GM13976 (cell line): ENCODE results near the gene PHACTR1.

Experiments
- DNase-seq: peaks from one replicate; pipeline ENCODE4 v3.0.0; 2012; ENCODE audit warnings: low spot score
- in situ Hi-C: fragments of 300-500 bp; cut with MboI; formaldehyde crosslinking; loops from one replicate; pipeline ENCODE4 v1.12.0; 2022; ENCODE audit warnings: low sequenced_read_pairs, mixed read lengths, inconsistent platforms; ENCODE audit not compliant: unreplicated experiment
- TF ChIP-seq, protein P1 (sequence below): IDR thresholded peaks from 2 replicates; pipeline ENCODE4 v1.5.1; 2012; ENCODE audit warnings: borderline replicate concordance, mild to moderate bottlenecking; ENCODE audit not compliant: insufficient read depth; ENCODE audit errors: extremely low read depth, missing control alignments, control extremely low read depth

PHACTR1 gene

DNA sequence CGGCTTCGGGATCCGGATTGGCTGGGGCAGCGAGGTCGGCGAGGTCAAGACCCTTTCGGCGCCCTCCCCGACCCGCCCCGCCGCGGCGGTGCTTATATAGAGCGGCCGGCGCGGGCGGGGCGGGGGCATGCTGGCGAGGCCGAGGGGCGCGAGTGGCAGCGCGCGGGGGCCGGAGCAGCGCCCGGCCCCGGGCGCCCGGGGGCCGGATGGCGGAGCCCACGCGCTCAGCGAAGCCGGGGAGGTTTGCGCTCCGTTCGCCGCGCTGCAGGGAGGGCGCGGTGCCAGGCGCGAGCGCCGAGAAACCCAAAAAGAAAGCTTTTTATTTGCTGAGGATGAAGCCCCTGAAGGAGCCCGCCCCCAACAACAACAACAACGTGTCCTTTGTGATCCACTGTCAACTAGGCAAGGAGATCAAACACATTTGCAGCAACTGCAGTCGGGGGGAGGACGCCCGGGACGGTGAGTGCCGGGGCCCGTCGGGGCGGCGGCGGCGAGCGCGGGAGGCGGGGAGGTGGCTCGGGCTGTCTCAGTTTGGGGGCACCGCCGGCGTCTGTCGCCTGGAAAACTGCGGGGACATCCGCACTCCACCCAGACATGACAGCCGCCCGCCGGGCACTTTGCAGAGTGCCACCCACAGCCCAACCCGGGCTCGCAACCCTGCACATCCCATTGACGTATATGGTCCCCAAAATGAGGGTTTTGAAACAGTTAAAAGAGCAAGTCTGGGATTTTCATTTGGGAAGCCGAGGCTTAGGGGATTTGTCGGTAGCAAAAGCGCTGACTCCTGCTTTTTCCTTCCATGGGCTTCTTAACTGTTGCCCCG is 297.3 kb downstream of the PHACTR1 start:
- in situ Hi-C loops: no loop called here
- peak; percentile 36 for DNase-seq
- TF ChIP-seq, protein P1, sequence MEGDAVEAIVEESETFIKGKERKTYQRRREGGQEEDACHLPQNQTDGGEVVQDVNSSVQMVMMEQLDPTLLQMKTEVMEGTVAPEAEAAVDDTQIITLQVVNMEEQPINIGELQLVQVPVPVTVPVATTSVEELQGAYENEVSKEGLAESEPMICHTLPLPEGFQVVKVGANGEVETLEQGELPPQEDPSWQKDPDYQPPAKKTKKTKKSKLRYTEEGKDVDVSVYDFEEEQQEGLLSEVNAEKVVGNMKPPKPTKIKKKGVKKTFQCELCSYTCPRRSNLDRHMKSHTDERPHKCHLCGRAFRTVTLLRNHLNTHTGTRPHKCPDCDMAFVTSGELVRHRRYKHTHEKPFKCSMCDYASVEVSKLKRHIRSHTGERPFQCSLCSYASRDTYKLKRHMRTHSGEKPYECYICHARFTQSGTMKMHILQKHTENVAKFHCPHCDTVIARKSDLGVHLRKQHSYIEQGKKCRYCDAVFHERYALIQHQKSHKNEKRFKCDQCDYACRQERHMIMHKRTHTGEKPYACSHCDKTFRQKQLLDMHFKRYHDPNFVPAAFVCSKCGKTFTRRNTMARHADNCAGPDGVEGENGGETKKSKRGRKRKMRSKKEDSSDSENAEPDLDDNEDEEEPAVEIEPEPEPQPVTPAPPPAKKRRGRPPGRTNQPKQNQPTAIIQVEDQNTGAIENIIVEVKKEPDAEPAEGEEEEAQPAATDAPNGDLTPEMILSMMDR: no peak

DNA sequence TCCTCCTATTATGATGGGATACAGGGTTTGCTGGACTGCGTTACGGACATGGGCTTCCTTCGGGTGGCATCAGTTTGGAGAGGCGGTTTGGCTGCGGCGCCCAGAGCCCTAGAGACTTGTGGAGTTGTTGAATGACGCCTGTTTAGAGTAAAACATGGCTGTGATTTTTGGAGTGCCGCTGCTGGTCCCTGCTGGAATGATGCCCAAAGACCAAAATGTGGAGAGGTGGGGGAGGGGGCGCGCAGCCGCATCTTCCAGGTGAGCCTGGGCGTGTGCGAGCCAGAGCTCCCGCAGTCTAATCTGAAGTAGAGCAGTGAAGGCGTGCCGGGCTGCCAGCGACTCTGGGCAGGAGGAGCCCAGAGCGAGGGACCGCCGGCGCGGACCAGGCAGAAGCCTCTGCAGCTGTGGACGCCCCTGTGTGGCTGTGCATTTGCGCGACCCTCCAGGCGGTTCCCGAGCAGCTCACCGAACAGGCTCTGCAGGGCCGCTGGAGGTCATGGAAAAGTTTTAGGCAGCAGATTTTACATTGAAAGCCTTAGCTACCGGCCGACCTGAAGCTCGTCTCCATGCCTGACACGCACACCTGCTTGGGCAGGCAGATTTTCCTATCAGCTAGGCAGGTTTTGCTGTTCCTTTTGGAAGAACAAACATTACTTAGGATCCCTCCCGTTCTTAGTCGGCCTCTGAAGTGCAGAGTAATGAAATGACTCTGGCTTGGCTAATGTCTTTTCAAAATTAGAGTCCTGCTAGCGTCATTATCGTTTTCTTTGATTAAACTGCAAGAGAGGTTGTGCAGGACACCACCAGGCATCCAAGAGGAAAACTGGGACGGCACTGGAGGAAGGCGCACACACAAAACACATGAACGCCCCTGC is 298.2 kb downstream of the PHACTR1 start:
- TF ChIP-seq, protein P1: no peak
- no peak for DNase-seq
- in situ Hi-C loops: no loop called here

DNA sequence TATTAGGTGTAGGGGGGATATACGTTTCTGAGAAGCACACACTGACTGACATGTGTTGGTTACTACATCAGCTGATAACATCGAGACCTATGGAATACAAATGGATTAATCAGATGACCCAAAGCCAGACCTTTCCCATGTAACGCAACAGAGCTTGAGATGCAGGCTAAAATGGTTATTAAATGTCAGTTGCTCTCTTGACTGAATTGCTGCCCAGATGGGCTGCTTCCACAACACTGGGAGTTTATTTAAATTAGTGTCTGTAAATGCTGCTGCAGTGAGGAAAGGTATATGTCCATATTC is 298.8 kb downstream of the PHACTR1 start:
- DNase-seq: no peak
- TF ChIP-seq, protein P1: no peak
- in situ Hi-C loops: no loop called here

DNA sequence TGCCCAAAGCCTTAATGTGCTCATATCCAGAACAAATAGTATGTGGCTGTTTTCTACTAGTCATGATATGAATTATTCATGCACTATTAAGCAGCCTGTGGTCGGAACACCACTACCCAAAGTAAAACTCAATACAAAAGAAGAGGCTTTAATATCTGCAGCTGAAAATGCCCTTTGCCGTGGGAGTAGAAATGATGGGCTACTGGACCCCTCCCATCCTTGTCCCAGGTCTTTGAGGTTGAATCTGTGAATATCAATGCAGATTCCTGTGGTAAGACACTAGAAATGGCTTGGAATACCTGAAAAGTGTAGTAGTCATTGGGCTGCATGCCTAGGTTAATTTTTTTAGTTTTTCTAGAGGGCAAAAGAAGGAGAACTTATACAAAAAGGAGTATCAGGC is 308.0 kb downstream of the PHACTR1 start:
- TF ChIP-seq, protein P1: no peak
- no peak for DNase-seq
- in situ Hi-C loops: no loop called here

- no peak for DNase-seq
- in situ Hi-C loops: no loop called here
- TF ChIP-seq, protein P1: no peak
These were observed 309.4 kb downstream of the PHACTR1 start for GRCh38 chr6:13025893-13026499.

DNA sequence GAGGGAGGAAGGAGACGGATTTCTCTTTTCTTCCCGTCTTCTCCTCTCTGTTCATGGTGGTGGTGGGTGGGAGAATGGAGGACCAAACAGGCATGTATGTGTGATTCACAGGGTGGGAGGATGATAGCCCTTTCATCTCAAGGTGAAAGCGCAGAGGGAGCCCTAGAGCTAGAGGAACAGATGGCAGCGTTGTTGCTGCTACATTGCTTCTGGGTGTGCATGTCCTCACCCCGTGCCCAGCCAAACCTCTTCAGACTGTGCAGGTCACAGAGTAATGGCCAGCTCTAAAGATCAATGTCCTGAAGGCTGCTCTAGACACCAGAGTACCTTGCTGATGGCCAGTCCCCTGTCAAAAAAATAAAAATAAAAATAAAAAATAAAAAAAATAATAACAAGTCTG is 310.0 kb downstream of the PHACTR1 start:
- in situ Hi-C loops: no loop called here
- TF ChIP-seq, protein P1: no peak
- DNase-seq: no peak
